ENCODE measurements around the gene BCL11A.

Gene BCL11A

DNA sequence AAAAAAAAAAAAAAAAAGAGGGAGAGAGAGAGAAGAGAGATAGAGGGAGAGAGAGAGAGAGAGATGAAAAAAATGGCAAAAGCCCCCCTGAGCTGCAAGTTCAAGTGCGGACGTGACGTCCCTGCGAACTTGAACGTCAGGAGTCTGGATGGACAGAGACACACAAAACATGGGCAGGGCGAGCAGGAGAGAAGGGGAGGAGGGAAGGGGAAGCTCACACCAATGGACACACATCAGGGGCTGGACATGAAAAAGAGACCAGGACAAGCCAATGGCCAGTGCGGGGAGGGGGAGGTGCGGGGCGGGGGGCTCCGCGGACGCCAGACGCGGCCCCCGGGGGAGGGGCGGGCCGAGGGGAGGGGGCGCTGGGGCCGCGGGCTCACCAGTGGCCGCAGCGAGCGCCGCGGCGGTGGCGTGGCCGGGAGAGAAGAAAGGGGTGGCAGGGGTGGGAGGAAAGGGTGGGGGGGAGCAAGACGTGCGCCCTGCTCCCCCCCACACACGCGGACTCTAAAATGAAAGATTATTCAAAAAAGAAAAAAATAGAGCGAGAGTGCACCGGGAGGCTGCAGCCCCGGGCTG lies at the start of gene BCL11A:
BCL11A (minus strand) TSS at position 160 of the 579 bp plus-strand sequence. CDS start 384 bp downstream, outside the sequence.
- ATAC-seq (ENCODE audit: low read depth): peak; percentile 9
- peaks cover 8% of the 10 kb centered on the region for H3K4me1 Mint-ChIP-seq

DNA sequence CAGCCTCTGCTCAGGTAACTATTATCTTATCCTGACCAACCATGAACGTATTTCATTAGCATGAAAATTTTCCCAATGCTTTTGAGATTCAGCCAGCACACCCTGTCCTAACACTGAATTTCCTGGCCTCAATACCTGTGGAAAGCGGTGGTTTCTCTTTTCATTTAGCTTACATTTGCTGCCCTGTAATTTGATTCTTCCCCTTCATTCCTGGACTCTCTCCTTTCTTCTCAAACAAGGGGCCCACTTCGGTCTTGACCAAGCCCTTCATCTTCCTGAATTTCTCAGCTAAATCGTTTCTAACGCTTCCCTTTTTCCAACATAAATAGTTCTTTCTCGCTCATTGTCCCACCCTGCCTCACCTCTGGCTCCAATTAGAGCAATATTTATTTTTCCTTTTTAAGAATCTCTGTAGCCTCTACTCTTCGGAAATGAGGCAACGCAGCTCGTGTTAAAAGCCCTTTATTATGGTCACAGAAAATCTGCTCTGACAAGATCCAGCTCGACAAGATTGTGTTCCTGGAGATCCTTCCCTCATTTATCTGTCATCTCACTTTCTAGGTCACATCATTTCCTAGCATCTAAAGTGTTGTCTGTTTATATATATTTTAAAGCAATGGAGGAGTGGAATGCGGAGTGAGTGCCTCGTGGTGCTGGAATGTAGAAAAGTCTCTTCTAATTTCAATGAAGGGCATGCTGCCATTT lies 49.5 kb upstream of the BCL11A start:
- Mint-ChIP-seq H3K9me3 (peaks cover 4% of the 10 kb centered on the region), H3K27me3 (peaks cover 8% of the 10 kb centered on the region), H3K36me3 (peaks cover 2% of the 10 kb centered on the region), H3K27ac (no peak overlapping the region), H3K4me3 (no peak overlapping the region), H3K4me1 (peaks cover 2% of the 10 kb centered on the region)
- ATAC-seq (ENCODE audit: low read depth) (no peak), DNase-seq (ENCODE audit: low spot score in 2 of 2) (no peak)

More for the DNA sequence above, at the start of gene BCL11A:
- Mint-ChIP-seq H3K4me3 (peak within 1 kb of the TSS; percentile 100), H3K9me3 (no peaks in the 10 kb centered on the region), H3K27me3 (no peaks in the 10 kb centered on the region), H3K27ac (peak within 1 kb of the TSS; percentile 92), H3K36me3 (peaks cover 12% of the 10 kb centered on the region)
- DNase-seq (ENCODE audit: low spot score in 2 of 2): peak; percentile 44 to 48

DNA sequence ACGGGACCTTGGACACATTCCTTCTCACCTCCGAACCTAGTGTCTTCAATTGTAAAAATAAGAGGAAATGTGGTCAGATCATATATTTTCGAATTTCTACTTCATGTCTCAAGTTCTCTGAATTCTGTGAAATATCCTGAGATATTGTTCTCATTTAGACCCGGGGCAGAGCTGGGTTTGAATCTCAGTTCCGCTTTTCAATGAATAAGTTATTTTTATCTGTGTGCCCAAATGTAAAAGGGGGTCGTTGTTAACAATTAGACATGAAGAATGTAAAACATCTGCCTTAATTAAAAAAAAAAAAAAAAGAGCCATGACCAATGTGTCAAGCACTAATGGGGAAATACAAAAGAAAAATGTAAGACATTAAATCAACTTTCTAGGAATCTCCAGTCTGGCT lies 48.9 kb upstream of the BCL11A start:
- Mint-ChIP-seq H3K27me3 (peaks cover 8% of the 10 kb centered on the region), H3K36me3 (peaks cover 2% of the 10 kb centered on the region)
- ATAC-seq (ENCODE audit: low read depth): peak; percentile 24

DNA sequence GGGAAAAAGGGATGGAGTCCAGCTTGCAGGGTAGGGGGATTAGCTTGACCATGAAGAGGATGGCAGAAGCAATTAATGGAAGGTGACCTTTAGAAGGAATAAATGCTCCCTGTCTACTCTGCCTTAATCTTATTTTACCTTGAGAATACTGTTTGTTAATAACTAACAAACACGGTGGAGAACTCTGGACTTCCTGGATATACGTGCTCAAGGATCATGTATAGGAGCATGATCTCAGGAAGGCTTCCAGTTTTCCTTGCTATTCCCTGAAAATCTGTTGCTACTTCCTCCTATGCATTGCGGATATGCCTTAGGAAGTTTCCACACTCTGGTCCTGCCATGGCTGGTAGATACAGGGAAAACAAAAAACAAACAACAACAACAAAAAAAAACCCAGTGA lies 44.8 kb upstream of the BCL11A start:
- no peak overlapping the region for H3K27ac Mint-ChIP-seq

More for the DNA sequence above, 48.9 kb upstream of the BCL11A start:
- no peak overlapping the region for H3K4me3 Mint-ChIP-seq
- peaks cover 2% of the 10 kb centered on the region for H3K4me1 Mint-ChIP-seq
- no peak overlapping the region for H3K27ac Mint-ChIP-seq
- peaks cover 4% of the 10 kb centered on the region for H3K9me3 Mint-ChIP-seq
- no peak for DNase-seq (ENCODE audit: low spot score in 2 of 2)

DNA sequence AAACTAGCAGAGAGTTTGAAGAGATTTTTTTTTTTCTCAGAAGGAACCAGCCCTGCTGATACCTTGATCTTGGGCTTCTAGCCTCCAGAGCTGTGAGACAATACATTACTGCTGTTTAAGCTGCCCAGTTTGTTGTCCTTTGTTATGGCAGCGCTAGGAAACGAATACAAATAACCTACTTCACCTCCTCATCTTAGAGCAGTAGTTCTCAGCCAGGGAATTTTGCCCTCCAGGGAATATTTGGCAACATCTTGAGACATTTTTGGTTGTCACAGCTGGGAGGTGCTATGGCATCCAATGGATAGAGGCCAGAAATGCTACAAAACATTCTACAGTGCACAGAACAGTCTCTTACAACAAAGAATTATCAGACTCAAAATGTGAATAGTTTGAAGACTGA lies 43.9 kb upstream of the BCL11A start:
- Mint-ChIP-seq H3K4me3 (no peak overlapping the region), H3K4me1 (peaks cover 2% of the 10 kb centered on the region), H3K27ac (no peak overlapping the region), H3K27me3 (peaks cover 6% of the 10 kb centered on the region), H3K36me3 (no peaks in the 10 kb centered on the region), H3K9me3 (peaks cover 10% of the 10 kb centered on the region)
- DNase-seq (ENCODE audit: low spot score in 2 of 2): no peak
- ATAC-seq (ENCODE audit: low read depth): no peak

More for the DNA sequence above, 44.8 kb upstream of the BCL11A start:
- Mint-ChIP-seq H3K4me3 (no peak overlapping the region), H3K4me1 (peaks cover 2% of the 10 kb centered on the region), H3K36me3 (no peaks in the 10 kb centered on the region), H3K27me3 (peaks cover 6% of the 10 kb centered on the region), H3K9me3 (peaks cover 4% of the 10 kb centered on the region)
- no peak for DNase-seq (ENCODE audit: low spot score in 2 of 2)
- no peak for ATAC-seq (ENCODE audit: low read depth)

DNA sequence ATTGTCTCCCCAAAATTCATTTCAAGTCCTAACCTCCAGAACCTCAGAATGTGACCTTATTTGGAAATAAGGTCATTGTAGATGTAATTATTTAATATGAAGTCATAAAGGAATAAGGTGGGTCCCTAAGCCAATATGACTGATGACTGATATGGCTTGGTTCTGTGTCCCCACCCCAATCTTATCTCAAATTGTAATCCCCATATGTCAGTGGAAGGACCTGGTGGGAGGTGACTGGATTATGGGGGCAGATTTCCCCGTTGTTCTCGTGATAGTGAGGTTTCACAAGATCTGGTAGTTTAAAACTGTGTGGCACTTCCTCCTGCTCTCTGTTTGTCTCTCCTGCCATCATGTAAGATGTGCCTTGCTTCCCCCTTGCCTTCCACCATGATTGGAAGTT lies 43.0 kb upstream of the BCL11A start:
- H3K27ac Mint-ChIP-seq: no peak overlapping the region
- H3K4me1 Mint-ChIP-seq: no peaks in the 10 kb centered on the region
- no peak for DNase-seq (ENCODE audit: low spot score in 2 of 2)
- H3K36me3 Mint-ChIP-seq: peaks cover 3% of the 10 kb centered on the region
- ATAC-seq (ENCODE audit: low read depth): no peak
- peaks cover 13% of the 10 kb centered on the region for H3K9me3 Mint-ChIP-seq
- H3K27me3 Mint-ChIP-seq: peaks cover 8% of the 10 kb centered on the region
- no peak overlapping the region for H3K4me3 Mint-ChIP-seq

DNA sequence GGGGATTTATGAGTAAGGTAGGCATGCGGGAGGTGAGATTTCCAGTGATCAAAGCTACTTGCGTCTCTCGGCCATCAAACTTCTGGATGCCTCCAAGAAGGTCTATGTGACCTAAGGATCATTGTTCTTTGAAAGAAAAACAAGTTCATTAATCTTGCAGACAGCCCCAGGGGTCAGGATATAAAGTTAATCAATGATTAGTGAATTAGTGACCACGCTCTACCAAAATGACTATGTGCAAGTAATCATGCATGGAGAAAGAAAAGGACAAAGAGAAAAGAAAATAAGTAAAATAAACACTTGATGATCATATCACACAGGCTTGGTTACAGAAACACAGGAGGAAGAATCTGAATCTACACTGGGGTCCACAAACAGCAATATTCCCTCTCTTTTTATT lies 42.5 kb upstream of the BCL11A start:
- H3K9me3 Mint-ChIP-seq: peaks cover 13% of the 10 kb centered on the region
- no peak for ATAC-seq (ENCODE audit: low read depth)
- peaks cover 8% of the 10 kb centered on the region for H3K27me3 Mint-ChIP-seq

DNA sequence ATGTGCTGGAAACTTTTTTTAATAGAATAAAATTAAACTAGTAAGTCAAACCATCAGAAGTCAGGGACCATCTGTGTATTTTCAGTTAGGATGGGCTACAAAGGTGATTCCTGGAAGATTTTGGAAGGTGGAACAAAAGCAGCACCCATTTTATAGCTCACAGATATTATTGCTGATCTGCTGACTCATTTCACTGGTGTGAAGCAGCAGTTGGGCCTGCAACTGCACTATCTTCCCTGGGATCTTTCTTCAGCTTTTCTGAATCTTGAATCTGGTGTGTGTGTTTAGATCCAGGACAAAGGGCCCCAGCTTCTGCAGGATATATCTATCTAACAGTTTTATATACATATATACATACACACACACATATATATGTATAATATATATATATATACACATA lies 35.6 kb upstream of the BCL11A start:
- DNase-seq (ENCODE audit: low spot score in 2 of 2) (no peak), ATAC-seq (ENCODE audit: low read depth) (no peak)
- Mint-ChIP-seq H3K4me1 (no peaks in the 10 kb centered on the region), H3K36me3 (peaks cover 3% of the 10 kb centered on the region), H3K27me3 (peaks cover 16% of the 10 kb centered on the region), H3K4me3 (no peak overlapping the region), H3K27ac (no peak overlapping the region), H3K9me3 (peaks cover 9% of the 10 kb centered on the region)

More for the DNA sequence above, 42.5 kb upstream of the BCL11A start:
- Mint-ChIP-seq H3K4me3 (no peak overlapping the region), H3K36me3 (peaks cover 3% of the 10 kb centered on the region), H3K27ac (no peak overlapping the region), H3K4me1 (no peaks in the 10 kb centered on the region)
- no peak for DNase-seq (ENCODE audit: low spot score in 2 of 2)

DNA sequence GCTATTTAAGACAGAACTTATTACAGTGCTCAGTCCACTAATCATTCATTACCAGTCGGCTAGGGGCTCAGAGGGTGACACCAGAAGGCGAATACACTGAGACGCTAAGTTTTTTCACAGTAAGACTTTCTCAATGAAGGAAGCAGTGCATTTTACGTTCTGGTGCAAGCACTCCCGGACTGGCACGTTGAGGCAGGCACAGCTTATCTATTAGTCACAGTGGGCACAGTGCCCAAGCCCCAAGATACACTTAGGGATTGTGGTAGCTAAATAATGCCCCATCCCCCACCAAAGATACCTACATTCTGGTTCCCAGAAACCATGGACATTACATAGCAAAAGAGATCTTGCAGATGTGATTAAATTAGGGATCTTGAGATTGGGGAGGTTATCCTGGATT lies 32.6 kb upstream of the BCL11A start:
- DNase-seq (ENCODE audit: low spot score in 2 of 2): no peak
- H3K27me3 Mint-ChIP-seq: peaks cover 16% of the 10 kb centered on the region

DNA sequence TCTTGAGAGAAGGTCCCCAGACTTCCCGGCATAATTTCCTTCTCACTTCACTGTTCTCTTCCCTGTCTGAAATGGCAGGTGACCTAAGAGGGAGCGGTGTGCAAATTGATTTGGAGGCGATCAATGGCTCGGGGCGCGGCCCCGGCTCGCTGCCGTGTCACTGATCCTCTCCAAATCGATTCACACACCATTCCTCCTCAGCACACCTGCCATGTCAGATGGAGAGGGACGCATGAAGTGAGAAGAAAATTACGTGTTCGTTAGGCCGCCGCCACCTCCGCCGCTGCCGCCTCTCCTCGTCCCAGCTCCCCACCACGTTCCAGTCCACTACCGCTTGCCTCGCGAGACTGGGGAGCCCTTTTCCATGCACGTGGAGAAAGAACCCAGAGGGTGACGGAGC lies 31.8 kb upstream of the BCL11A start:
- peaks cover 13% of the 10 kb centered on the region for H3K27me3 Mint-ChIP-seq

More for the DNA sequence above, 32.6 kb upstream of the BCL11A start:
- no peaks in the 10 kb centered on the region for H3K36me3 Mint-ChIP-seq
- no peak overlapping the region for H3K4me3 Mint-ChIP-seq
- H3K27ac Mint-ChIP-seq: no peak overlapping the region
- no peak for ATAC-seq (ENCODE audit: low read depth)
- H3K4me1 Mint-ChIP-seq: peaks cover 3% of the 10 kb centered on the region
- no peaks in the 10 kb centered on the region for H3K9me3 Mint-ChIP-seq

DNA sequence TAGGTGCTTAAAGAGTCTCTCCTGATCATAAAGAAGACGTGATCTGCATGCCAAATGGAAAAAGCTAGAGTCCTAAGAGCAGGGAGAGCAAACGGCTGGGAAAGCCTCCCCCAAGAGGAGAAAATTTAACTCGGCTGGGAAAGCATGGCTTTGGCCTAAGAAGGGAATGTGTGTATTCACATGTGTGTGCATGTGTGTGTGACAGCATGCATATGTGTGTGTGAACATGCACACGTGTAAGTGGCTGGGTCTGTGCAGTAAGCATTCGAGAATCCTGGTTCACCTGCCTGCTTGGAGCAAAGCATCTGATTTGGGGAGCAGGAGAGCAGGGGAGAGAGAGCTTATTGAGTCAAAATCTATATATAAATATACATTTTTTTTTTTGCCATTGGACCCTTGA lies 30.1 kb upstream of the BCL11A start:
- Mint-ChIP-seq H3K9me3 (no peaks in the 10 kb centered on the region), H3K4me3 (no peak overlapping the region), H3K27me3 (peaks cover 12% of the 10 kb centered on the region), H3K27ac (no peak overlapping the region), H3K36me3 (no peaks in the 10 kb centered on the region), H3K4me1 (peaks cover 3% of the 10 kb centered on the region)
- no peak for ATAC-seq (ENCODE audit: low read depth)
- no peak for DNase-seq (ENCODE audit: low spot score in 2 of 2)

More for the DNA sequence above, 31.8 kb upstream of the BCL11A start:
- no peak overlapping the region for H3K4me3 Mint-ChIP-seq
- H3K9me3 Mint-ChIP-seq: no peaks in the 10 kb centered on the region
- H3K36me3 Mint-ChIP-seq: no peaks in the 10 kb centered on the region
- H3K27ac Mint-ChIP-seq: no peak overlapping the region
- H3K4me1 Mint-ChIP-seq: peaks cover 3% of the 10 kb centered on the region
- ATAC-seq (ENCODE audit: low read depth) (no peak), DNase-seq (ENCODE audit: low spot score in 2 of 2) (no peak)

DNA sequence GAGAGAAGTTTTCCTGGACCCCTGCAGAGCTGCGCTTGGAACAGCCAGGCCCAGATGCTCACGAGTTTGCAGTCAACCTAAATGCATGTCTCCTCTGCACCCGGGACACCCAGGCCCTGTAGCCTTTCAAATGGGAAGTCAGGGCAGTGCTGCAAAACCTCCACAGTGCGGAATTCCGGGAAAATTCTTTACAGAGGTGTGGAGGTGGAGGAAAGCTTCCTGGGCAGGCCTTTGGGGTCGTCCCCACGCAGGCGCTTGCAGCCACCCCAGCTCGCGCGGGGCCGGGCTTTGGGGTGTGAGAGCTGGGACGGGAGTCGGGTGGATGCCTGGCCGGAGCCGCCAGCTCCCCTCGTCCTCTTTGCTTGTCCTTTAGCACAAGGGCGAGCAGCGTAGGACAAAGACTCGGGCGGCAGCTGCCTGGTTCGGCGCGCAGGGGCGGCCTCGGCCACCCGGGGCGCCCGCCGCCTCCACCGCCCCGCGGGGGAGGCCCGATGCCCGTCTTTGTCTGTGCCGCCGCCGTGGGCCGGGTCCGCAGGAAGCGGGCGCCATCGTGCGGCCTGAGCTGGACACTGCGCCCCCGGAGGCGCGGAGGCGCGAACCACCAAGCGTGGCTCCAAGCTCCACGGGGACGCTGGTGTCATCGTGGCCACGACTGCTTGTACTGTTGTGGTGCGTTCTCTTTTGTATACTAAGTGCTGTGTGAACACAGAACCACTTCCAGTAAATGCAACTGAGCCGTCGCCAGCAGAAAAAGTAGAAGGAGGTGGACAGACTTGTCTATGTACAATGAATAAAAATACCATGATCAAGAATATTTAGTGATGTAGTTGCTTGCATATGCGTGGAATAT lies 28.2 kb upstream of the BCL11A start:
- ATAC-seq (ENCODE audit: low read depth) (peak; percentile 97), DNase-seq (ENCODE audit: low spot score in 2 of 2) (peak; percentile 90 to 96)
- Mint-ChIP-seq H3K4me1 (peaks cover 3% of the 10 kb centered on the region), H3K36me3 (no peaks in the 10 kb centered on the region), H3K4me3 (peak overlapping the region; percentile 81), H3K9me3 (no peaks in the 10 kb centered on the region), H3K27ac (no peak overlapping the region), H3K27me3 (peaks cover 7% of the 10 kb centered on the region)

DNA sequence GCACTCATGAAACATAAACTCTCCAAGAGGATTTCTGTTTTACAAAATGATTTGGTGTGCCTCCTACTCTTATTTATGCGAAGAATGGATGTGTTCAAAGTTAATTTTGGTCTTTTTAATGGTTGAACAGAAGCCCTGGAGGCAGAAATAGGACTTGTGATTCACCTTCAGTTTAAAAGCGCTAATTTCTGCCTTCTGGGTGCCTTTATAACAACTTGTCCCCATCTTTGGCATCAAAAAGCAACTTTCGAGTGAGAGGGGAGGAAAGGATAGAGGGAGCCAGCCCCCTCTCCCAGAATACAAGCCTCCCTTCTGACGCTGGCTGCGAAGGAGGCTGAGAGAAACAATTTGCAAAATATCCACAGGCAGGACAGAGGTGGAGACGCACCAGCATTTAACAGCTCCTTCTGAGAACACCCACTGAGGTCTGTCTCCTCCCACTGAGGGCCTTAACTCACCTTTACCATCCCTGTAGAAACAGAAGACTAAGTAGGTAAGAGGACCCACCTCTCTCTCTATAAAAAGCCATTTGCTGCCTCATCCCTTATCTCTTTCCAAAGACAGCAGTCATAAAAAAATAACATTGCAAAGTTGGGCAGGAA lies 24.3 kb upstream of the BCL11A start:
- peaks cover 2% of the 10 kb centered on the region for H3K27me3 Mint-ChIP-seq
- no peaks in the 10 kb centered on the region for H3K9me3 Mint-ChIP-seq
- no peaks in the 10 kb centered on the region for H3K36me3 Mint-ChIP-seq
- no peak for ATAC-seq (ENCODE audit: low read depth)
- H3K4me1 Mint-ChIP-seq: peaks cover 3% of the 10 kb centered on the region
- DNase-seq (ENCODE audit: low spot score in 2 of 2): no peak
- no peak overlapping the region for H3K4me3 Mint-ChIP-seq
- H3K27ac Mint-ChIP-seq: no peak overlapping the region

DNA sequence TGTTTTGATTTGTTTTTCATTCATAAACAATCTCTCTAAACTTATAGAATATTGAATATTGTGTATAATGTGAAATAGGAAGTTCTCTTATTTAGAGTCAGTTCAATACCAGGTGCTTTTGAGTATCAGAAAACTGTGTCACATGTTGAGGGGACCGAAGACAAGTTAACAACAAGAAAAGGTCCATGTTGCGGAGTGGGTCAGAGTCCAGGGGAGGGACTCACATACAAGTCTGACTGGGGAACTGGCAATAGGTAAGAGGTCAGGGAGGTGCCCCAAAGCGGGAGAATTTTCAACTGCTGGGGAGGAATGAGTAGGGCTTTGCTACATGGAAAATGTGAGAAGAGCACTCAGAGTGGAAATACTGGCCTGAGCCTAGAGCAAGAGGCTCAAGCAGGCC lies 19.8 kb upstream of the BCL11A start:
- Mint-ChIP-seq H3K9me3 (no peaks in the 10 kb centered on the region), H3K4me1 (peaks cover 6% of the 10 kb centered on the region), H3K36me3 (no peaks in the 10 kb centered on the region), H3K27ac (no peak overlapping the region), H3K27me3 (peaks cover 6% of the 10 kb centered on the region), H3K4me3 (no peak overlapping the region)
- ATAC-seq (ENCODE audit: low read depth) (no peak), DNase-seq (ENCODE audit: low spot score in 2 of 2) (no peak)
